GM21528 (cell line): Measurements from ENCODE around the gene REEP1.
"Not testable (repeated sequence)": the region's sequence is repeated elsewhere in the genome, so short reads cannot be mapped to it uniquely, and the experiment has no call there.

ENCODE experiments used
- ATAC-seq: cut with Tn5 transposase; IDR thresholded peaks from one replicate; pipeline ENCODE4 v1.9.1; 2021; ENCODE audit warnings: mild to moderate bottlenecking, moderate library complexity; ENCODE audit not compliant: unreplicated experiment, low FRiP score

Gene REEP1

DNA sequence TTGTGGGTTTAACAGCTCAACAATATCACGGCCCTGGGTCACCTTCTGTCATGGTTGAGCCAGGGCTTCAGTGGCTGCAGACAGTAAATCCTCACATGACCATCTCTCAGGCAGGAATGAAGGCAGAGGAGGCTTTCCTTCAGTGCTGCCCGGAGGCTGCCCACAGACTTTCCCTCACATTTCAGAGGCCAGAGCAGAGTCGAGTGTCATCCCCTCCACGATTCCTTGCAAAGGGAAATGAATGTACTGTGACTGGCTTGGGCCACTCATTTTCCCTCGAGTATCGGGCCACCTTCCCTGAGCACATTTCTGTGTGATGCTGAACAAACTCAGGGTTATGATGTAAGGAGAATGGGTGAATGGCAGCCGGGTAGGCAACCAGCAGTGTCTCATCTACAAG, 10.0 kb upstream of the REEP1 start:
- no peak for ATAC-seq

DNA sequence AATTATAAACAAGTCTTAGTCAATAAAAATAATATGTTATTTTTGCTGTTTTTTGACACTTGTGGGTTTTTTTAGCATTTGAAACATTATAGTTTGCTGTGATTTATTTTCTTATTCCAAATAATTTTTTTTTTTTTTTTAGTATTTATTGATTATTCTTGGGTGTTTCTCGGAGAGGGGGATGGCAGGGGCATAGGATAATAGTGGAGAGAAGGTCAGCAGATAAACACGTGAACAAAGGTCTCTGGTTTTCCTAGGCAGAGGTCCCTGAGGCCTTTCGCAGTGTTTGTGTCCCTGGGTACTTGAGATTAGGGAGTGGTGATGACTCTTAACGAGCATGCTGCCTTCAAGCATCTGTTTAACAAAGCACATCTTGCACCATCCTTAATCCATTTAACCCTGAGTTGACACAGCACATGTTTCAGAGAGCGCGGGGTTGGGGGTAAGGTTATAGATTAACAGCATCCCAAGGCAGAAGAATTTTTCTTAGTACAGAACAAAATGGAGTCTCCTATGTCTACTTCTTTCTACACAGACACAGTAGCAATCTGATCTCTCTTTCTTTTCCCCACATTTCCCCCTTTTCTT, 8.5 kb upstream of the REEP1 start:
- ATAC-seq = not testable (repeated sequence)

DNA sequence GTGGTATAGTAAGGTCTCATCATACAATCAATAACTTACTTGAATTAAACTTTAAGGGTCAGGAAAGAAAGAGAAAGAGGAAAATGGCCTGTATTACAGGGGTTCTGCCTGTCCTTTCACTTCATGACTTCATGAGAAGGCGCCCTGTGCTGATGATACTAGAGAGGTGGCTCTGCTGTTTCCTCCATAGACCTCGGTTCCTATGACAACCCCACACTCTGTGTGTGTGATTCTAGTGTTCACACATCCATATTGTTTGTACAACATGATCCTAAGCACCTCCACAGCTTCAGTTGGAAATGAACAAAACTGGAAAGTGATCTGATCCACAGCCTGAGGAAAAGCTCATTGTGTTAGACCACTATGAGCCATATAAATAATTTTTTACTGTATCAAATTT, 7.0 kb upstream of the REEP1 start:
- ATAC-seq = no peak

DNA sequence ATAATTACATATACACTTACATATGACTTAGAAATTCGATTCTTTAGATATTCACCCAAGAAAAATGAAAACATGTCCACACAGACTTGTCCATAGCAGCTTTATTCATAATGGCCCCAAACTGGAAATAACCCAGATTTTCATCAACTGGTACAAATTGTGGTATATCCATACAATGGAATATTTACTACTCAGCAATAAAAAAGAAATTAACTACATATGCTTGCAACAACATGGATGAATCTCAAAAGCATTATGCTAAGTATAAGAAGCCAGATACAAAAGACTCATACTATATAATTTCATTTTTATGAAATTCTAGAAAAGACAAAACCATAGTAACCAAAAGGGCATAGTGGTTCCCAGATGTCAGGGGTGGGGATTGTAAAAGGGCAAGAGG, 5.1 kb upstream of the REEP1 start:
- ATAC-seq = no peak

DNA sequence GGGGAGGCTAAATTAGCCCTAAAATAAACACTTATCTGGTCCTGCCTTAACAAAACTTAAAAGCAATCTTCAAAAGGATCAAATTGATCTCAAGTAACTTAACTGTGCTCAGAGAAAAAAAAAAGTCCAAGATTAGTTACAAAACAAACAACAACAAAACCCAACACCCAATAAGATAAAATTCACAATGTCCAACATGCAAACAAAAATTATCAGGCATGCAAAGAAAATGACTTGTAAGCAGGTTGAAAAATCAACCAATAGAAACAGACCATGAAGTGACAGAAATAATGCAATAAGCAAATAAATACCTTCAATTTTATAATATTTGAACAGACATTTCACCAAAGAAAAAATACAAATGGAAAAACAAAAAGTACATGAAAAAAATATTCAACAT, 4.0 kb upstream of the REEP1 start:
- ATAC-seq = no peak

DNA sequence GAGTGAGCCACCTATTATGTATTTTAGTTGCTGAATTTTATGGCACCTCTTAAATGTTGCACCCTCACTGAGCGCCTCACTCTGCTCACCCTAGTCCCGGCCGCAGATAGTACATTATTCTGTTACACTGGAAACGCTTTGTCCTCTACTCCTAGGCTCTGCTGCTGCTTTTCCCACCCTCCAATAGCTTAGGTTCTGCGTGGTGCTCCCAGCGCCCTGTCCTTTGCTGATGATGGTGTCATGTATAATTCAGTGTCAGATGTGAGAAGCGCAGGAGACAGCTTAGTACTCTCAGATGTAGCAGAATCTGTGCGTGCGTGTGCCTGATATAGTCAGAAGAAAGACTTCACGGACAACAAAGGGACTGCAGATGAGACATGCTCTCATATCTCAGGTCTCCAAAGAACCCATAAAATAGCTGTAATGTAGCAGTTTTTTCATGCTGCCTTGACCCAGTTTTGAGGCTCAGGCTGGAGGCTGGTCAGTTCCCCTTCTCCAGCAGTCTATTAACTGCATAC, 1.4 kb upstream of the REEP1 start:
- ATAC-seq = no peak

DNA sequence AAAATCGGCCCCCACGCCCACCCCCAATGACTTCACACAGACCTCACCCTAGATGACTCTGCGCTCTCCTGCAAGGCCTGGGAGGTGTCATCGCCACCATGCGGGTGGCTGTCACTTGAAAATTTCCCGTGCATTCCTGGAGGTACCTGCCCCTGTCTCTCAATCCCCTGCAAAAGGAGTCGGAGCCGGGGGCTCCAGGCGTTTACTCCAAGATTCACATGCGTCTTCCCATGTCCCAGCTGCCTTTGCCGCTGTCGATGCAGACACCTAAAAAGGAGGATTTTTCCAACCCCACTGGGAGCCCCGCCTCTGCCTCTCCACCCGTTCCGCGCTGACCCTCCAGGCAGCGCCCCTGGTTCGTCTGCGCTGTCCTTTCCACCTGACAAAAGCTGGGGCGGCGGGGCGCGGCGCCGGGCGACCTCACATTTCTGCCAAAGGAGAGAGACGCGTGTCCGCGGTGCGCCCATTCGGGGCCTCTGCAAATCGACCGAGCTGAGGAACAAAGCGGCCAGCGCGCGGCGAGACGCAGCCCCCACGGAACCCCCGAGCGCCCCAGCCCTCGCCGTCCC, 667 bp downstream of the REEP1 start:
- no peak for ATAC-seq

DNA sequence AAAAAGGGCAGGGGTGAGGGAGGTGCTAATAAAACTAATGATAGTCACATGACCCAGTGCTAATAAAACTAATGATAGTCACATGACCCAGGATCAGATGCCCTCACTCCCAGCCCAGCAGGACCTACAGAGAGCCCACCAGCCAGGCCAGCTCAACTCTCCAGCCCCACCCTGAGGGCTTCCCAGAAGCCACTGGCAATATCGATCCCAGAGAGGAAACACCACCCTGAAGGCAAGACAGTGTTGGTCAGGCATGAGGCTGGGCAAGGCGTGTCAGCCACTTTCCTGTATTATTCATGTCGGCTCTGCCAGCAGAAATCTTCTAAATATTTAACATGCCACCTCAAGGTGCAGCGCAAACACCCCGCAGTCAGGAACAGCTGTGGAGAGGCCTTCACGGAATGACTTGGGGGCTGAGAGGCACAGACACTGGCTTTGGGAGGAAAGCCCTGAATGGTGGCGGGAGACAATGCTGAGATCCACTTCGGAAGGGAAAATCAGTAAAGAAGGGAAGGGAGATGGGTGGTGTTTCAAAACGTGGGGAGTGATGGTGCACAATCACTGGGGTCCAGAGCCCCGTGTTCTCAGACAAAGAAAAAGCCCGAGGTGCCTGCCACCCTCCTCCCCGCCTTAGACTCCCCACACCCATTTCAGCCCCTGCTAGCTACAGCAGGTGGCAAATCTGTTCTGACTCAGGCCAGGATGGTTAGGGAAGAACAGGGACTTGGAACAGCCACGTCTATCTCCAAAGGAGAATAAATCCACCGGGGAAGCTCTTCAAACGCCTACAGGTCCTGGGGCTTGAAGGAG, 1.4 kb downstream of the REEP1 start:
- ATAC-seq = no peak

DNA sequence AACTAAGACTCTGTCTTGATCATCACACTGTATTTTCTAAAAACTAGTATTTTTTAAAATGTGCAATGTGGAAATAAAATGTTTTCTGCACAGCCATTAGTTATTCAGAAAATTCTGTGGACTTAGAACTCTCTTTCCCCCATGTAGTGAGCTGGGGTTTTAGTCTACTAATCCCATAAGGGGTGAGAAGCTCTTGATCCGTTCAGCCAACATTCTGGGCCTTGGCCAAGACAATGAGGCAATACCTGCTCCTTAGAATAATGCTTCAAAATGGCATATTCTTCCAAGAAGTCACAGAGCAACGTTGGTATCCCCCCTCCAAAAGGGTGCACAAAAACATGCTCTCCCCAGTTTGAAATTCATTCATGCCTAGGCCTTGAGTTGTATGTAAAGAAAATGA, 4.0 kb downstream of the REEP1 start:
- ATAC-seq = no peak

DNA sequence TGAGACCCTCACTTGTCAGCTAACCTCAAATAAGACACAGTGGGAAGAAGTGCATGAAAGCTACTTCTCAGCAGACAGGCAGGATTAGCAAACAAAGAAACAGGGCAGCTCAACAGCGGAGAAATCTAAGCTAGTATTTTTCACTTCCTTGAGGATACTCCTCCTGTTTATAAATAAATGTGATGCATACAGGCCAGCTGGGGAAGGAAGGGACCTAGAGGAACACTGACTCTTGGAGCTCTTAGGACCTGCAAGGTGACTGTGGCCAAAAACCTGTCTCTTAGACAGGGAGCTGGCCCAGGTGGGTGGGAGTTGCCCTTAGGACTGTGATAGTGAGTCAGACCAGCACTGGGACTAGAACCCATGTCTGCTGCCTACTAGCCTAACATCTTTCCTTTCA, 4.8 kb downstream of the REEP1 start:
- ATAC-seq = no peak

DNA sequence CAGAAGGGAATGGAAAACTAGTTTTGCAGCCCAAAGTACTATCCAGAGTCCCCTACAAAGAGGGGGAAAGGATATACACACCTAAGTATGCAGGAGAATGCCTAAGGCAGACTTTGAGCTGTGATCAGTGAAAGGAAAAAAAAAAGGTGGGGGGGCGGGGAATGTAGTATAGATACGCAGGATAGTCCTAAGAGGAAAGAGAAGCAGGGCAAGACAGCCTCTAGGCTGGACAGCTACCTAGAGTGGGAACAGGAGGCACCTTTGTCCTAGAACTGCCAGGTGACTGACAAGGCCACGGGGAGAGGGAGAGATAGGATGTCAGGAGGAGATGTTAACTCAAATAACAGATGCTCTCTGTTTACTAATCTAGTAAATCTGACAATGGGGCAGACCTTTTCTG, 6.0 kb downstream of the REEP1 start:
- ATAC-seq = no peak

DNA sequence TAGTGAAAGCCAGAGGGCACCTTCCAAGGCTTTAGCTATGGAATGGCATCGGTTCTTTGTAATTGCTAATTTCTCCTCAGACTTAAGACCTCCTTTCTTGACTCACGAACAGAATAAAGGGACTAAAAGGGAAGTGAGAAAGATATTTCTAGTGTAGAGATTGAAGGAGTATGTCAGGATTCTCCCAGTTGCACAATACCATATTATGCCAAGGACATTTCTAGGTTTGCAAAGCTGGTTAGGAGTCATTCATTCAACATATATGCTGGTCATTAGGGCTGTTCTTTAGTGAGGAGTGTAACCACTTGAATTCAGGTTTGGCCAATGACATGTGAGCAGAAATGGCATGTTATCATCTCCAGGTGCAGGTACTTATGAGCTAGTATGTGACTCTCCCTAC, 7.4 kb downstream of the REEP1 start:
- no peak for ATAC-seq

DNA sequence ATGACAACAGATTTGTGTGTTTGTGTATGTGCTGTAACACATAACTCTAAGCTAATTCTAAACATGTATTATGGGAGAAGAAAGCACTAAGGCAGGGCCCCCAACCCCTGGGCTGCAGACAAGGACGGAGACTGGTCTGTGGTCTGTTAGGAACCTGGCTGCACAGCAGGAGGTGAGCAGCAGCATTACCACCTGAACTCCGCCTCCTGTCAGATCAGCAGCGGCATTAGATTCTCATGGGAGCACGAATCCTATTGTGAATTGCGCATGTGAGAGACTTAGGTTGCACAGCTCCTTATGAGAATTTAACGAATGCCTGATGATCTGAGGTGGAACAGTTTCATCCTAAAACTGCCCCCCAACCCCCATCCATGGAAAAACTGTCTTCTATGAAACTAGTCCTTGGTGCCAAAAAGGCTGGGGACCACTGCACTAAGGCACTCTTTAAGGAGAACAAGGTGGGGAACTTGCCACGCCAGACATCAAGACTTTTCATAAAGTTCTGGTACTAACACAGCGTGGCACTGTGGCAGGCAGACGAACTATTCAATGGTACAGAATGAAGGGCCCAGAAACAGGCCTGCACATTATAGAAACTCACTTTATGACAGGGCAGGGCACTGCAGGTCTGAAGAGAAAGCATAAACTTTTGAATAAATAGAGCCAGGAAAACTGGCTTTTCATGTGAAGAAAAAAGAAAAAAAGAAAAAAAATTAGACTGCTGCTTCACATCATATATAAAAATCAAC, 14.0 kb downstream of the REEP1 start:
- no peak for ATAC-seq

DNA sequence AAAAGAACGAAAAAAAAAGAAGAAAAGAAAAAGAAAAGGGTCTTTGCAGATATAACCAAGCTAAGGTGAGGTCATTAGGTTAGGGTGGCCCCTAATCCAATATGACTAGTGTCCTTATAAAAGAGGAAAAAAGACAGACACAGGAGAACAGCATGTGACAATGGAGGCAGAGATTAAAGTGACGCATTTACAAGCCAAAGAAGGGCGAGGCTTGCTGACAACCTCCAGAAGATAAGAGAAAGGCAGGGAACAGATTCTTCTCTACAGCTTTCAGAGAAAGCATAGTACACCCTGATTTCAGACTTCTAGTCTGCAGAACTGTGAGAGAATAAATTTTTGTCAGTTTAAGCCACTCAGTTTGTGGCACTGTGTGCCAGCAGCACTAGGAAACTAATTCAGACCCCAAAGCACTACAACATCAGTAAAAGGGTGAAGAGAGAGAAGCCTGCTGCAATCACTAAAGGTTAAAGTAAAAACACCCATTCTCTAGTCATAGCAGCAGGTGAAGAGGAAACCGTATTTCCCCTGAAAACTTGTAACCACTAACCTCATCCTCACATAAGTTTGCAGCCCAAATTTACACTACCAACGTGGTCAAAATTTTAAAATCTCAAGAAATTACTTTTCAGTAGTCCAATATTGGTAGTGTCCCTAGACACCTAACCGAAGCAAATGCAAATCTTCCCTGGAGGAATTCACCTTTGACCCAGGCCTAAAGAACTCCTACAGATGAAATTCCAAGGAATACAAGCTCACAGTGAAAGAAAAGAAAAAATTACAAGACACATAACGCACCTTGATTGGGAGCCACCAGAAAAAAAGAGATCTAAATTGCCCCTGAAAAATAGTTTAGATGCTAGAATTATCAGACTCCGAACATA, 17.5 kb downstream of the REEP1 start:
- no peak for ATAC-seq

DNA sequence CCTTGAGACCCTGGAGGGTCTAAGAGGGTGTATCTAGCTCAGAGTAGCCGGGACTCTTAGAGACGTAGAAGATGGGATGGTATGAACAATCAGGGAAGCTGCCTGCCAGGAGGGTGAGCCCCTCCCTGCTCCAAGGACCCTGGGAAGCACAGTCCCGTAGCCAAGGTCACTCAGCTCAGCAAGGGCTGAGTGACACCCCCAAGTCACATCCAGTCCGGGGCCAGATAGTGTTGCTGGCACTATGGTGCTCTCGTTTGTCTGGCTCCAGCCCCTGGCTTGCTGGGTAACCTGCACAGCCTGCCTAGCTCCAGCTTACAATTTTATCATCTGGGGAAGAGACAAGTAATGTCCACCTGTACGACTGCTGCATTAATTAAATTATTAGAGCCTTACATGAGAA, 22.3 kb downstream of the REEP1 start:
- ATAC-seq = no peak

DNA sequence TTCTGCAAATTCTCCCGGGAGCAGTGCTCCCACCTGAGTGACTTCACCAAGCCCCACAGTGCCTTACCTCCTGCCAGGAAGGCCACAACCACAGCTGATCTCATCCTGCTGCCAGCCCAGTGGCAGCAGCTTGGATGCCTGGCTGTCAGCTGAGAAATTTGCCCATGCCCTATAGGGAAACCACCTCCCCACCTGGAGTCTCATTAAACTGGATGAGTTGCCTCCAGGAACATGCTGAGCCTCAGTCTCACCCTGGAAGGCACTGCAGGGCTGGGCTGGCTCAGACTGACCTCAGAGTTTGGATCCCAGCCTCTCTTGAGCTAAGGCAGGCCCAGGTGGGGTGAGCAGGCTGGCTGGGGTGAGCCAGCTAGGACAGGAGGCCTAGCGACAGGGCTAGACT, 23.3 kb downstream of the REEP1 start:
- no peak for ATAC-seq

DNA sequence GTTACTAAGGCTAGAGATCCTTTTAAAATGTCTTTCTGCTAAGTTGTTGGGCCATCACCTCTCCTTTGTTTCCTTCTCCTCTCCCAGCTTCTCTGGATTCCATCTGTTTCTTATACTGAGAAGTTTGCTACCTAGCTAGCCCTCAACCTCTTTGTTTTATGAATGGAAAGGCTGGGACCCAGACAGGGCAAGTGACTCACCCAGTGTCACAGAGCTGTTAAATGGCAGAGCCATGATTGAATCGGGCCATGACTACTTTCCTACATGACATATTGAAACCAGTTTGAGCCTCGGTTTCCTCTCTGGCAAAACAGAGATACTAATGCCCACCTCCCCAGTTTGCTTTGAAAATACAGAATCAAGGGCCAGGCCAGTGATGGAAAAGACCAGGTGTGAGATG, 24.1 kb downstream of the REEP1 start:
- ATAC-seq = no peak

DNA sequence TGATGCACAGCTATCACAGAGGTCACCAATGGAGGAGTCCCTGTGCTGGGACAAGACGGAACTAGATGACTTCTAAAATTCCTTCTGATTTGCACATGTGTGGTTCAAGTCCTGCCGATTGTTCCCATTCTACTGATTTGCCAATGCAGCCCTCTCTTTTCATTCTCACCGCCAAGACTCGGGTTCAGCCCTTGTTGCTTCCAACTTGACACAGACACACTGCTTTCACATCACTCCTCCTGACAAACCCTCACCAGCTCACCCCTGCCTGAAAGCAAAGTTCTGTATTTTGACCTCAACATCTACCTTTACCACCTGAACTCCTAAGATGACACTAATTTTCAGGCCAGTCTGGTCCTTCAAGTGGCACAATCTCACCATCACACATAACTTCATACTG, 25.5 kb downstream of the REEP1 start:
- ATAC-seq = no peak

DNA sequence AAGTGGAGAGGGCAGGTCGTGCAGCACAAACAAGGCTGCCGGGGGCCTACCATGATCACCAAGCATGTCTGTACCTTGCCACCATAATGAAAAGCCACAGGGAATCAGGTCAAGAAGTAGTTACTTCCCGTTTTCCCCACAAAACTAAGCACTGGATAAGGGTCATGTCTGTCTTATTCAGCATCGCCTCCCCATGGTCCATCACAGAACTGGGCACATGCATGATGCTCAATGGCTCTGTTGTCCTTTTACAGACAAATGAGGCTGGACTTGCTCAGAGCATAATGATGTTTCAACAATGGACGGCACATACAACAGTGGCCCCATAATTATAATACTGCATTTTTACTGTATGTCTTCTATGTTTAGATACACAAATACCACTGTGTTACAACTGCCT, 27.5 kb downstream of the REEP1 start:
- ATAC-seq = no peak

DNA sequence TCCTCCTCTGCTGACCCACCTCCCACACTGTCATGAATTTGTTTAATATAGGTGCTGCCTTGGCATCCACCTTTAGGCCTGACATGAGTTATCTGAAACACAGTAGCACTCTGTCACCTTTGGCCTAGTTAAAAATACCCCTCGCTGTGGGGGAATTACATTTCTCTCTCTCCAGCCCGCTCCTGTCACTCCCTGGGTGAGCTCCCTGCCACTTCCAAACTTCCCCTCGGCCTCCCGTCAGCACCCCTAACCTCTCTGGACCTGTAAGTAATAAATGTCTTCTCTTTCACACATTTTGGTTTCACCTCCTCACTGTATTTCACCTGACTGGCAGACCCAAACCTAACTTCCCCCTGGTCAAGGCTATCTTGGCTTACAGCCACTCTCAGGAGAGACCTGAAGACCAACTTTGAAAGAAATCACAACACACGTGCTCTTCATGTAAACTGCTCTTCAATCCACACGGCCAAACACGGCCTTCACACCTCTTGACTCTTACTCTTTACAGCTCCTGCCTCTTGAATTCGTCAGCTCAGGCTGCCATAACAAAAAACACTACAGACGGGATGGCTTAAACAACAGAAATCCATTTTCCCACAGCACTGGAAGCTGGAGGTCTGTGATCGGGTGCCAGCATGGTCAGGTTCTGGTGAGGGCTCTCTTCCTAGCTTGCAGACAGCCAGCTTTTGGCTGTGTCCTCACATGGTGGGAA, 28.3 kb downstream of the REEP1 start:
- no peak for ATAC-seq
